Uterus (tissue), 4 donors: ENCODE measurements around the gene SULF2. TPM values are rescaled to one million over a fixed set of nuclear protein-coding genes. Genes with fewer than 3 reads are reported as not detected.

Experiments
- DNase-seq, 2 donors: peaks; one replicate each; pipeline ENCODE4 v3.0.0-alpha.2; 2019 to 2020
- H3K27ac ChIP-seq, 2 donors: fragments of 200-600 bp; sonication (generic); 1 replicate in 1 of 2; 2 replicates in 1 of 2; pipeline ENCODE4 v1.5.1; 2016 to 2018
- H3K27me3 ChIP-seq, 2 donors: fragments of 200-600 bp; sonication (generic); one replicate each; pipeline ENCODE4 v1.5.1; 2018 to 2019; ENCODE audit warnings: control low read depth in 1 of 2
- H3K36me3 ChIP-seq, 2 donors: fragments of 200-600 bp; sonication (generic); one replicate each; pipeline ENCODE4 v1.5.1; 2019; ENCODE audit warnings: control low read depth in 1 of 2
- H3K4me1 ChIP-seq, 2 donors: fragments of 200-600 bp; sonication (generic); one replicate each; pipeline ENCODE4 v1.5.1; 2018 to 2019; ENCODE audit warnings: control low read depth in 1 of 2
- H3K4me3 ChIP-seq, 2 donors: fragments of 200-600 bp; sonication (generic); 1 replicate in 1 of 2; 2 replicates in 1 of 2; pipeline ENCODE4 v1.5.1; 2018 to 2019; ENCODE audit warnings: mild to moderate bottlenecking in 1 of 2
- H3K9me3 ChIP-seq, 2 donors: fragments of 200-600 bp; sonication (generic); one replicate each; pipeline ENCODE4 v1.5.1; 2019; ENCODE audit warnings: control low read depth in 1 of 2
- POLR2A ChIP-seq, 2 donors: fragments of 450-650 bp; IDR thresholded peaks; one replicate each; pipeline ENCODE4 v1.6.1; 2016; ENCODE audit warnings: antibody characterized with exemption in 2 of 2, mild to moderate bottlenecking in 1 of 2, moderate library complexity in 1 of 2
- intact Hi-C: fragments of 100-400 bp; cut with DNase I; formaldehyde crosslinking; loops from one replicate; pipeline ENCODE4 v1.15.1; 2023; ENCODE audit warnings: low total_unique reads
- total RNA-seq, 4 donors: library from RNA; depleted of rRNA in 3 of 4; stranded (reverse); fragments of >200 nt in 3 of 4; gene quantifications; one replicate each; pipeline versions ENCODE4 v1.1.0 to v1.2.4, GENCODE V29; 2014 to 2023
- TF ChIP-seq, protein P1 (sequence below), 4 experiments: fragments of 200-600 bp in 2 of 4; fragments of 450-650 bp in 2 of 4; sonication (generic) in 2 of 4; IDR thresholded peaks; one replicate each; pipeline ENCODE4 v1.5.1; 2016 to 2019; ENCODE audit warnings: antibody characterized with exemption in 4 of 4, mild to moderate bottlenecking in 2 of 4, moderate library complexity in 1 of 4
- donor health status: DM: yes; HTN: yes; CAD: no.

Gene SULF2
- total RNA-seq, 4 donors from 2014 or later = 95.9 to 558 (median 213) TPM

- no peaks in the 10 kb centered on the region for H3K4me1 ChIP-seq
- no peak overlapping the region for H3K27ac ChIP-seq
- no peaks in the 10 kb centered on the region for H3K27me3 ChIP-seq
- DNase-seq = no peak
- TF ChIP-seq POLR2A (IDR thresholded peaks at IDR 0.05) = no peak
- TF ChIP-seq, protein P1, sequence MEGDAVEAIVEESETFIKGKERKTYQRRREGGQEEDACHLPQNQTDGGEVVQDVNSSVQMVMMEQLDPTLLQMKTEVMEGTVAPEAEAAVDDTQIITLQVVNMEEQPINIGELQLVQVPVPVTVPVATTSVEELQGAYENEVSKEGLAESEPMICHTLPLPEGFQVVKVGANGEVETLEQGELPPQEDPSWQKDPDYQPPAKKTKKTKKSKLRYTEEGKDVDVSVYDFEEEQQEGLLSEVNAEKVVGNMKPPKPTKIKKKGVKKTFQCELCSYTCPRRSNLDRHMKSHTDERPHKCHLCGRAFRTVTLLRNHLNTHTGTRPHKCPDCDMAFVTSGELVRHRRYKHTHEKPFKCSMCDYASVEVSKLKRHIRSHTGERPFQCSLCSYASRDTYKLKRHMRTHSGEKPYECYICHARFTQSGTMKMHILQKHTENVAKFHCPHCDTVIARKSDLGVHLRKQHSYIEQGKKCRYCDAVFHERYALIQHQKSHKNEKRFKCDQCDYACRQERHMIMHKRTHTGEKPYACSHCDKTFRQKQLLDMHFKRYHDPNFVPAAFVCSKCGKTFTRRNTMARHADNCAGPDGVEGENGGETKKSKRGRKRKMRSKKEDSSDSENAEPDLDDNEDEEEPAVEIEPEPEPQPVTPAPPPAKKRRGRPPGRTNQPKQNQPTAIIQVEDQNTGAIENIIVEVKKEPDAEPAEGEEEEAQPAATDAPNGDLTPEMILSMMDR (IDR thresholded peaks at IDR 0.05) = no peak
- no peak overlapping the region for H3K4me3 ChIP-seq
- intact Hi-C loops = no loop called here
- no peaks in the 10 kb centered on the region for H3K36me3 ChIP-seq
- H3K9me3 ChIP-seq = no peaks in the 10 kb centered on the region
These were observed 142.7 kb downstream of the SULF2 start for GRCh38 chr20:47642624-47643023.

- intact Hi-C loops = no loop called here
- H3K27me3 ChIP-seq = no peaks in the 10 kb centered on the region
- no peaks in the 10 kb centered on the region for H3K36me3 ChIP-seq
- H3K9me3 ChIP-seq = no peaks in the 10 kb centered on the region
- no peak overlapping the region for H3K27ac ChIP-seq
- H3K4me1 ChIP-seq = no peaks in the 10 kb centered on the region
- TF ChIP-seq, protein P1 (IDR thresholded peaks at IDR 0.05) = no peak
- no peak for TF ChIP-seq POLR2A (IDR thresholded peaks at IDR 0.05)
- no peak for DNase-seq
- H3K4me3 ChIP-seq = no peak overlapping the region
These were observed 143.2 kb downstream of the SULF2 start for GRCh38 chr20:47642118-47642517.

DNA sequence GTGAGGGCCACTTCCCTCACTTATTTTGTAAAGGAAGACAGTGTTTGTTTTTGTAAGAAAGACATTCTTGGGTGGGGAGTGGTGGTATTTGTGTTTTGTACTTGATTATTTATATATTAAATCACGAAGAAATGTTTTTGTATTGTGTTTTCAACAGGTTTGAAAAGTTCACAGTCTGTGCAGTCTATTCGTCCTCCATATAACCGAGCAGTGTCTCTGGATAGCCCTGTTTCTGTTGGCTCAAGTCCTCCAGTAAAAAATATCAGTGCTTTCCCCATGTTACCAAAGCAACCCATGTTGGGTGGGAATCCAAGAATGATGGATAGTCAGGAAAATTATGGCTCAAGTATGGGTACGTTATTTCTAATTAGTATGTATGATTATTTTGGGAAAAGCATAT lies 146.4 kb downstream of the SULF2 start:
- no peak for DNase-seq
- H3K4me3 ChIP-seq = no peak overlapping the region
- TF ChIP-seq POLR2A (IDR thresholded peaks at IDR 0.05) = no peak
- TF ChIP-seq, protein P1 (IDR thresholded peaks at IDR 0.05) = no peak
- H3K36me3 ChIP-seq = no peaks in the 10 kb centered on the region
- H3K4me1 ChIP-seq = no peaks in the 10 kb centered on the region
- intact Hi-C loops = no loop called here
- H3K27me3 ChIP-seq = no peaks in the 10 kb centered on the region
- no peak overlapping the region for H3K27ac ChIP-seq
- H3K9me3 ChIP-seq = no peaks in the 10 kb centered on the region

- no peak for DNase-seq
- no peak overlapping the region for H3K4me3 ChIP-seq
- H3K4me1 ChIP-seq = no peaks in the 10 kb centered on the region
- no peaks in the 10 kb centered on the region for H3K27me3 ChIP-seq
- H3K9me3 ChIP-seq = no peaks in the 10 kb centered on the region
- H3K27ac ChIP-seq = no peak overlapping the region
- intact Hi-C loops = no loop called here
- TF ChIP-seq, protein P1 (IDR thresholded peaks at IDR 0.05) = no peak
- TF ChIP-seq POLR2A (IDR thresholded peaks at IDR 0.05) = no peak
- H3K36me3 ChIP-seq = no peaks in the 10 kb centered on the region
These were observed 150.0 kb downstream of the SULF2 start for GRCh38 chr20:47635256-47635655.

- H3K4me1 ChIP-seq = no peaks in the 10 kb centered on the region
- H3K36me3 ChIP-seq = no peaks in the 10 kb centered on the region
- H3K27ac ChIP-seq = no peak overlapping the region
- intact Hi-C loops = no loop called here
- H3K27me3 ChIP-seq = no peaks in the 10 kb centered on the region
- no peak for DNase-seq
- H3K9me3 ChIP-seq = no peaks in the 10 kb centered on the region
- no peak overlapping the region for H3K4me3 ChIP-seq
- TF ChIP-seq POLR2A (IDR thresholded peaks at IDR 0.05) = no peak
- TF ChIP-seq, protein P1 (IDR thresholded peaks at IDR 0.05) = no peak
These were observed 154.2 kb downstream of the SULF2 start for GRCh38 chr20:47631078-47631477.
